HG03457 (cell line): Measurements from ENCODE around the gene CIITA.

Experiments used
- ATAC-seq: cut with Tn5 transposase; IDR thresholded peaks from one replicate; pipeline ENCODE4 v1.9.1; 2021; ENCODE audit warnings: moderate number of reproducible peaks; ENCODE audit not compliant: unreplicated experiment

The CIITA gene

GRCh38 chr16:10978124-10978523 is 101.1 kb downstream of the CIITA start:
- no peak for ATAC-seq

- ATAC-seq: no peak
Measured at GRCh38 chr16:10978871-10979446, 102.0 kb downstream of the CIITA start.

GRCh38 chr16:10979717-10980601 is 103.0 kb downstream of the CIITA start:
- no peak for ATAC-seq

GRCh38 chr16:10980813-10981212 is 103.8 kb downstream of the CIITA start:
- ATAC-seq: no peak

GRCh38 chr16:10981697-10982216 is 104.8 kb downstream of the CIITA start:
- peak; percentile 45 for ATAC-seq

GRCh38 chr16:10982465-10983150 is 105.6 kb downstream of the CIITA start:
- ATAC-seq: peak; percentile 54

- ATAC-seq: no peak
Measured at GRCh38 chr16:10983159-10983558, 106.2 kb downstream of the CIITA start.

GRCh38 chr16:10984509-10984908 is 107.5 kb downstream of the CIITA start:
- ATAC-seq: no peak
